HG03342 (cell line): ENCODE data around the gene RNF157.
"Not testable (repeated sequence)": the region's sequence is repeated elsewhere in the genome, so short reads cannot be mapped to it uniquely, and the experiment has no call there.

Experiments used
- ATAC-seq: cut with Tn5 transposase; IDR thresholded peaks from one replicate; pipeline ENCODE4 v1.9.1; 2021; ENCODE audit warnings: mild to moderate bottlenecking, moderate library complexity; ENCODE audit not compliant: unreplicated experiment

RNF157 gene

GRCh38 chr17:76270770-76271668, 30.7 kb upstream of the RNF157 start:
- peak; percentile 1 for ATAC-seq

GRCh38 chr17:76270127-76270592, 29.9 kb upstream of the RNF157 start:
- no peak for ATAC-seq

- ATAC-seq = no peak
Measured at GRCh38 chr17:76268991-76269981, 29.0 kb upstream of the RNF157 start.

DNA sequence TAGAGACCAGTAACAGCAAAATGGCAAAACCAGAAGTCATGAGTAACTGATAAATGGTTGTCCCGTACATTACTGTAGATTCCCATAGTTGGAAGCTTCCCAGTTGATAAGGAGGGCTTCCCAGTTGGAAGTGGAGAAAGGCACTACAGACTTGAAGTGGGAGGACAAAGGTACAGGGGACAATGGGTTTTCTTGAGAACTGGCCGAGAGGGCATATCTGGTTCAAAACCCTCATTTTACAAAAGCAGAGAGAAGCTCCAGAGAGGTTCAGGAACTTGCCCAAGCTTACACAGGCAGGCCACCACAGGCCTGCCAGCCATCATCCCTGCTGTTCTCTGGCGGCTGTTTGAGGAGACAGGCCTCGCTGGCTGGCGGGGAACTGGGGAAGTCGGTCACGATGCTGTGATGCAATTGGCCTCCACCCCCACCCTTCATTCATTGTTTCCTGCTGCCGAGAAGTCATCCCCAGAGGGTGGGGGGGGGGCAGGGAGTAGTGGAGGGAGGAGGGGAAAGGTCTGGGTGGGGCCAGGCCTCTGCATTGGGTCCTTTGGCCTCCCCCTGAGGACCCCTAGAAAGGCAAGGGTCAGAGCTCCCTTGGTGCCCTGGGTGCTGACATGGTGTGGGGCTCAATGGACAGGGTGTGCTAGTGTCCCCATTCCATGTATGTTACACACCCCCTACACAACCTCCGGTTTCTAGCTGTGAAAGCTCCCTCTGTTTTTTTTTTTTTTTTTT, 27.9 kb upstream of the RNF157 start:
- ATAC-seq = no peak

- not testable (repeated sequence) for ATAC-seq
Measured at GRCh38 chr17:76267581-76268001, 27.3 kb upstream of the RNF157 start.

GRCh38 chr17:76267051-76267576, 26.8 kb upstream of the RNF157 start:
- no peak for ATAC-seq

DNA sequence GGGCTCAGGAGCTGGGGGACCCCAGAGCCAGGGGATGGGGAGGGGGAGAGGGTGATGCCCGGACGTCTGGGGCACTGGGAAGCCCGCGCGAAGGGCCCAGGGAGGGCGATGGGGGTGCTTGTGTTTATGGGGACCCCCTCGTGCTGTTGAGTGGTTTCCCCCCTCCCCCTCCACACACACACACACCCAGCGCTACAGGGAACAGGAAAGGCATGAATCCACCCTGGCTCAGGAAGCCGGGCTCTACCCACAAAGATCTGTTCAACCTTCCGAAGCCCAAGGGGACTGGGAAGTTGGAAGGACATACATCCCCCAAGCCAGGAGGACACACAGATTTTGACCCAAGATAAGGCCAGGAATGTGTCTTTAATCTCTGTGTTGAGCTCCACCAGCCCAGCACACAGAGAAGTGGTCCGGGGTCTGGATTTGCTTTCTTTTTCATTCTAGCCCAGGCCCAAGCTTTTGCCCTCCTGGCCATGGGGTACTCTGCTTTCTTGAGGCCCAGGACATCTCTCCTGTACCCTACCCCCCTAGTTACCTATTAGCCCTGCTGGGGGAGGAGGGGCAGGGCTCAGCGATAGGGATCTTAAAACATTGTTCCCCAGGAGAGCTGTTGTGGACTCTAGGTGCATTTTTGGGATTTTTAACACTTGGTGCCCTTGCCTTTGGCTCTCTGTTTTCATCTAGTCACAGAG, 26.1 kb upstream of the RNF157 start:
- no peak for ATAC-seq

DNA sequence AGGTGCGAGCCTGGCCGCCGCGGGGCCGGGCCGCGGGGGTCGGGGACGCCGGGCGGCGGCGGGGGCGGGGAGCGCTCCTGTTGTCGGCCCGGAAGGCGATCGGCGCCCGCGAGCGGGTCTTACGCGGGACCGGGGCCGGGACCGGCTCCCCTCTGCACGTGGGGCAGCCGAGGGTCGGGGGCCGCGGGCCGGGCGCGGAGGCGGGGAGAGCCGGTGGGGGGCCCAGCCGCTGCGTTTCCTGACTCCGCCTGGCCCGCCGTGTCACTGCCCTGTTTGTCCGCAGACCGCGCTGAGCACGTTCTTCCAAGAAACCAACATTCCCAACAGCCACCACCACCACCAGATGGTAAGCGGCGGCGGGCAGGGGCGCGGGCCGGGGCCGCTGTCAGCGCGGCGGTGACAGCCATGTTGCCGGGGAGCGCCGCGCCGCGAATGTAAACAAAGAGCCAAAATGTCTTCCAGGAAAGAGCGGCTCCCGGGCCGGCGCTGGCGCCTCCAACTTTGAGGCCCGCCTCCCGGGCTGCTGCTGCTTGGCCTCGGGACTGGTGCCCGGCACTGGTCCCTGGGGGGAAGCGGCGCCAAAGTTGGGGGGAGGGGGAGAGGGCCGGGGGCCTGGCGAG, 25.4 kb upstream of the RNF157 start:
- no peak for ATAC-seq

DNA sequence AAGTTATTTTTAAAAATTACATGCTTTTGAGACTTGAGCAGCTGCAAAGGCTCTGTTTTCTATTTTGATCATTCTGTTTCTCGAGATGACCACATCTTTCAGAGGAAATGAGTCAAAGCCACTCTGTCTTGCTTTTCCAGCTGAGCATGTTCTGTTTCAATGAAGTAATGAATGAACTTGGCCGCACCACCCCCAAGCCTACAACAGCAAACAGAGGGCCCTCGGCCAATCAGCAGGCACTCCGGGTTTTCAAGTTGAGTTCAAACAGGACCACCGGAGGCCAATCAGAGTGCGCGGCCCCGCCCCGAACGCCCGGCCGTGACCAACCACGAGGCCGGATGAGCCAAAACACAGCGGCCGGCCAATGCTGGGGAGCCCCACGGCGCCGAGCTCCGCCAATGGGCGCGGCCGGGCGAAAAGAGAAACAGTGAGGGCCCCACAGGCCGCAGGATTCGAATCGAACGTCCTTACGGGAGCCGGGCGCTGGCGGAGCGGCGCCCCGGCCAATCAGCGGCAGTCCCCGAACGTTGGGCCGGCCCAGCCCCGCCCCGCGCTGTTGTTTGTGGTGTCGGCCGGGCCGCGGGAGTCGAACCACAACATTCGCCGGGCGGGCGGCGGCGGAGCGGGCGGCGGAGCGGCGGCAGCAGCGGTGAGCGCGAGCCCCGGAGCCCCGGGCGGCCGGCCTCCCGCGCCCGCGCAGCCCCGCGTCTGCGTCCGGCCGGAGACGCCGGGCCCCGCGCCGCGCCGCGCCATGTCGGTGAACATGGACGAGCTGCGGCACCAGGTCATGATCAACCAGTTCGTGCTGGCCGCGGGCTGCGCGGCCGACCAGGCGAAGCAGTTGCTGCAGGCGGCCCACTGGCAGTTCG, 24.7 kb upstream of the RNF157 start, which contains the start of gene UBALD2:
UBALD2 (plus strand) TSS at position 594 of the 869 bp plus-strand sequence; CDS start at position 752, 158 bp downstream.
- ATAC-seq = peak; percentile 67

DNA sequence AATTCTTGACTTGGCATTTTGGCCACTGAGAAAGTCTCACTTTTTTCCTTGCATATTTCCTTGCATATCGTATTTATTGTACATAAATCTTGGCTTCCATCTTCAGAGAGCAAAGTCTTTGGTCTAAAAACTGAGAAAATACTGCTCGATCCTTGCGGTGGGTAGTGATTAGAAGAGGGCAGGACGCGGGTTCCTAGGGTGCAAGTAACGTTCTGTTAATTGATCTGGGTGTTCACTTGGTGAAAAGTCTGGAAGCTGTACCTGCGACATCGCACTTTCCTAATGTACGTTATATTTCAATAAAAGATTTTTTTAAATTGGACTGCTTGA, 24.1 kb upstream of the RNF157 start:
- no peak for ATAC-seq

GRCh38 chr17:76263896-76264295, 23.6 kb upstream of the RNF157 start:
- ATAC-seq = no peak

GRCh38 chr17:76262732-76263344, 22.5 kb upstream of the RNF157 start:
- ATAC-seq = no peak

DNA sequence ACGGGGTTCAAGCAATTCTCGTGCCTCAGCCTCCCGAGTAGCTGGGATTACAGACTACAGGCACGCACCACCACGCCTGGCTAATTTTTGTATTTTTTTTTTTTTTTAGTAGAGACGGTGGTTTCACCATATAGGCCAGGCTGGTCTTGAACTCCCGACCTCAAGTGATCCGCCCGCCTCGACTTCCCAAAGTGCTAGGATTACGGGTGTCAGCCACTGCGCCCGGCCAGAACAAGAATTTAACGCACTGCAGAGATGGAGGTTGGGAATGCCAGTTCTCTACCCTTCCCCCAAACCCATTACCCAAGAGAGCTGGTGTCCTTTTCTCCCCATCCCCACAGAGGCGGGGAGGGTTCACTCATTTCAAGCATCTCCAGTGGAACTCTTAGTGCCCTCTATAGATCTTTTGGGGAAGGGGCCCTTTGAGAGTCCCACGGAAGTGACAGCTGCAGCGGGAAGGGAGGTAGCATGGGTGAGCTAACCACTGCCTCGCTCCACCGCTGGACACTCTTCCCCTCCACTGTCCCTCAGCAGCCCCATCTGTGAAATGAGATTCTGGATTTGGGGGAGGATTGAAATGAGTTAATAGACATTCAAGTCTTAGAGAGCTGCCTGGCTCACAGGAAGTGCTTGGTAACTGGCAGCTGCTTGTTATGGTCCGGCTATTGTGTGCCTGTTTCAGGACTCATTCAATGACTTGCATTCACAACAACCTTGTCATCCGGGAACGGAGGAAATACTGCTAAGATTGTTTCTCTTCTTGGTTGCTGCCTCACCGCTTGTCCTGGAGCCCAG, 21.3 kb upstream of the RNF157 start:
- no peak for ATAC-seq

GRCh38 chr17:76260669-76261068, 20.4 kb upstream of the RNF157 start:
- no peak for ATAC-seq

GRCh38 chr17:76260220-76260619, 19.9 kb upstream of the RNF157 start:
- no peak for ATAC-seq

DNA sequence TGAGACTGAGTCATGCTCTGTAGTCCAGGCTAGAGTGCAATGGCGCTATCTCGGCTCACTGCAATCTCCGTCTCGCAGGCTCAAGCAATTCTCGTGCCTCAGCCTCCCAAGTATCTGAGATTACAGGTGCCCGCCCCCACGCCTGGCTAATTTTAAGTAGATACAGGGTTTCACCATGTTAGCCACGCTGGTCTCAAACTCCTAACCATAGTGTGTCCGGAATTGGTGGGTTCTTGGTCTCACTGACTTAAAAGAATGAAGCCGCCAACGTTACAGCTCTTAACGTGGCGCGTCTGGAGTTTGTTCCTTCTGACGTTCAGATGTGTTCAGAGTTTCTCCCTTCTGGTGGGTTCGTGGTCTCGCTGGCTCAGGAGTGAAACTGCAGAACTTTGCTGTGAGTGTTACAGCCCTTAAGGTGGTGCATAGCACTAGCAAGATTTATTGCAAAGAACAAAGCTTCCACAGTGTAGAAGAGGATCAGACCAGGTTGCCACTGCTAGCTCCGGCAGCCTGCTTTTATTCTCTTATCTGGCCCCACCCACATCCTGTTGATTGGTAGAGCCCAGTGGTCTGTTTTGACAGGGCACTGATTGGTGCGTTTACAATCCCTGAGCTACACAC, 16.2 kb upstream of the RNF157 start:
- not testable (repeated sequence) for ATAC-seq
